Measurements from ENCODE around the gene KCNJ15. TPM values are rescaled to one million over a fixed set of nuclear protein-coding genes. Genes with fewer than 3 reads are reported as not detected.

The KCNJ15 gene
- total and polyA plus RNA-seq, 2 donors (not counting 1 experiment from before 2014, with no cell fraction given): 0.44 to 0.83 TPM

DNA sequence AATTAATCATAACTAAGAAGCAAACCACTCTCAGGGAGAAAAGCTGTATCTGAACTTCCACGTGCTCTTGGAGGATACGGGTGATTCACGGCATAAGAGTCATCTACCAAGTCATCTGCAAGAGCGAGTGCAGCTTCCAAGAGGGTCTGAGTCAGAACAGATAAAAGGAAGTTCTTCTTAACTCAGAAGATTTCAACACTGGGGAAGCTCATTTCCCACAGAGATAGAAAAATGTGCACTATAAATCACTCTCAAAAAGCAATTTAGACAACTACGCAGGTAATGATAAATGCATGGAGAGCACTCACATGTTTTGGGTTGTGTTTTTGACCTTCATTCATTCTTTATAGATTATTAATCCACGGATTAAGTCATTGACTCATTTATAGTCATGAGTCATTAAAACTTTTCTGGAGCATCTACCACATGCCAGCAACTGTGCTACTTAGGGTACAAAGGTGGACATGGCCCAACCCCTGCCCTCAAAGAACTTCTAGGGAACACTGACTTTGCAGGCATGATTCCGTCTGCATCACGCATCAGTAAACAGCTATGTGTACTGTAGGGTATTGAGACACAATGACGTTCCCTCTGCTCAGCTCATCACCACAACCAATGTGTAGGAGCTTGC lies 20.8 kb downstream of the KCNJ15 start:
- H3K9ac ChIP-seq (ENCODE audit: insufficient read depth, low read length): no peak overlapping the region
- peaks cover 12% of the 10 kb centered on the region for H3K4me1 ChIP-seq (ENCODE audit: control insufficient read depth, extremely low read depth, insufficient read depth, low read length)
- H3K27me3 ChIP-seq (ENCODE audit: control insufficient read depth, insufficient read depth, low read length): no peaks in the 10 kb centered on the region
- DNase-seq (ENCODE audit: low read depth in 2 of 2): peak; percentile 98 to 100
- H2AFZ ChIP-seq (ENCODE audit: low read length): no peak overlapping the region
- no peaks in the 10 kb centered on the region for H3K79me2 ChIP-seq (ENCODE audit: control insufficient read depth, insufficient read depth, low read length)
- H4K20me1 ChIP-seq (ENCODE audit: control insufficient read depth, extremely low read depth, insufficient read depth, low read length): no peaks in the 10 kb centered on the region
- H3K4me3 ChIP-seq (replicated peaks in 1 of 4; ENCODE audit: control extremely low read depth in 1 of 4, insufficient read depth in 1 of 4, low read depth in 3 of 4, low read length in 4 of 4): no peak overlapping the region
- no peak overlapping the region for H3K4me2 ChIP-seq (ENCODE audit: extremely low read depth, insufficient read depth, low read length)
- H3K9me3 ChIP-seq (ENCODE audit: control insufficient read depth, insufficient read depth, low read depth, low read length): no peaks in the 10 kb centered on the region
- peak overlapping the region; percentile 63 for H3K27ac ChIP-seq (ENCODE audit: insufficient read depth, low read length)
- H3K36me3 ChIP-seq (ENCODE audit: control insufficient read depth, insufficient read depth, low read length): no peaks in the 10 kb centered on the region
- TF ChIP-seq CTCF (conservative IDR thresholded peaks at IDR 0.05 in 1 of 2, IDR thresholded peaks at IDR 0.05 in 1 of 2; ENCODE audit: low read depth in 1 of 2, low read length in 2 of 2) (no peak), EZH2 (IDR thresholded peaks at IDR 0.05; ENCODE audit: low read length, missing control alignments) (no peak)

GRCh38 chr21:38280454-38280853 lies 23.7 kb downstream of the KCNJ15 start:
- no peak overlapping the region for H3K9ac ChIP-seq (ENCODE audit: insufficient read depth, low read length)
- no peak overlapping the region for H3K4me3 ChIP-seq (replicated peaks in 1 of 4; ENCODE audit: control extremely low read depth in 1 of 4, insufficient read depth in 1 of 4, low read depth in 3 of 4, low read length in 4 of 4)
- no peaks in the 10 kb centered on the region for H3K27me3 ChIP-seq (ENCODE audit: control insufficient read depth, insufficient read depth, low read length)
- no peaks in the 10 kb centered on the region for H4K20me1 ChIP-seq (ENCODE audit: control insufficient read depth, extremely low read depth, insufficient read depth, low read length)
- H3K79me2 ChIP-seq (ENCODE audit: control insufficient read depth, insufficient read depth, low read length): no peaks in the 10 kb centered on the region
- H3K27ac ChIP-seq (ENCODE audit: insufficient read depth, low read length): no peak overlapping the region
- H3K9me3 ChIP-seq (ENCODE audit: control insufficient read depth, insufficient read depth, low read depth, low read length): no peaks in the 10 kb centered on the region
- H3K36me3 ChIP-seq (ENCODE audit: control insufficient read depth, insufficient read depth, low read length): no peaks in the 10 kb centered on the region
- no peak overlapping the region for H2AFZ ChIP-seq (ENCODE audit: low read length)
- DNase-seq (ENCODE audit: low read depth in 2 of 2): peak; percentile 64 to 69
- TF ChIP-seq CTCF (conservative IDR thresholded peaks at IDR 0.05 in 1 of 2, IDR thresholded peaks at IDR 0.05 in 1 of 2; ENCODE audit: low read depth in 1 of 2, low read length in 2 of 2) (no peak), EZH2 (IDR thresholded peaks at IDR 0.05; ENCODE audit: low read length, missing control alignments) (no peak)
- H3K4me1 ChIP-seq (ENCODE audit: control insufficient read depth, extremely low read depth, insufficient read depth, low read length): peaks cover 14% of the 10 kb centered on the region
- no peak overlapping the region for H3K4me2 ChIP-seq (ENCODE audit: extremely low read depth, insufficient read depth, low read length)

DNA sequence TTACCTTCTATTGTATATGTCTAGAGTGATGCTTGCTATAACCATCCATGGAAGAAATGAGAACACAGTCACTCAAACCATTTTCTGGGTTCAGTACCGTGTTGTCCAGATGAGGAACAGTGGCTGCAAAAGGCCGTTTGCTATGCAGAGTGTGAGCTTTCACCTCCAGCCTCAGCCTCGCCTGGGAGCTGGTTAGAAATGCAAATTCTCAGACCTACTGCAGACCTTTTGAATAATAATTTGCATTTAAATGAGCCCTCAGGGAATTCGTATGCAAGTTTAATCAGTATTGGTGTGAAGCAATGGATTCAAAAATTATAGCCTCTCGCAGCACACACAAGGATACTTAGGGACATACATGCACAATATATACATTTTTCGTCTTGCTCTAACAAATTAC lies 24.1 kb downstream of the KCNJ15 start:
- Histone ChIP-seq H2AFZ (ENCODE audit: low read length) (no peak overlapping the region), H4K20me1 (ENCODE audit: control insufficient read depth, extremely low read depth, insufficient read depth, low read length) (no peaks in the 10 kb centered on the region), H3K27me3 (ENCODE audit: control insufficient read depth, insufficient read depth, low read length) (no peaks in the 10 kb centered on the region), H3K4me2 (ENCODE audit: extremely low read depth, insufficient read depth, low read length) (no peak overlapping the region), H3K79me2 (ENCODE audit: control insufficient read depth, insufficient read depth, low read length) (no peaks in the 10 kb centered on the region), H3K9ac (ENCODE audit: insufficient read depth, low read length) (no peak overlapping the region), H3K4me3 (replicated peaks in 1 of 4; ENCODE audit: control extremely low read depth in 1 of 4, insufficient read depth in 1 of 4, low read depth in 3 of 4, low read length in 4 of 4) (no peak overlapping the region), H3K4me1 (ENCODE audit: control insufficient read depth, extremely low read depth, insufficient read depth, low read length) (peaks cover 14% of the 10 kb centered on the region), H3K36me3 (ENCODE audit: control insufficient read depth, insufficient read depth, low read length) (no peaks in the 10 kb centered on the region), H3K9me3 (ENCODE audit: control insufficient read depth, insufficient read depth, low read depth, low read length) (no peaks in the 10 kb centered on the region), H3K27ac (ENCODE audit: insufficient read depth, low read length) (no peak overlapping the region)
- no peak for DNase-seq (ENCODE audit: low read depth in 2 of 2)
- TF ChIP-seq EZH2 (IDR thresholded peaks at IDR 0.05; ENCODE audit: low read length, missing control alignments) (no peak), CTCF (conservative IDR thresholded peaks at IDR 0.05 in 1 of 2, IDR thresholded peaks at IDR 0.05 in 1 of 2; ENCODE audit: low read depth in 1 of 2, low read length in 2 of 2) (no peak)
